ENCODE results near the gene ERC2.

Gene ERC2

DNA sequence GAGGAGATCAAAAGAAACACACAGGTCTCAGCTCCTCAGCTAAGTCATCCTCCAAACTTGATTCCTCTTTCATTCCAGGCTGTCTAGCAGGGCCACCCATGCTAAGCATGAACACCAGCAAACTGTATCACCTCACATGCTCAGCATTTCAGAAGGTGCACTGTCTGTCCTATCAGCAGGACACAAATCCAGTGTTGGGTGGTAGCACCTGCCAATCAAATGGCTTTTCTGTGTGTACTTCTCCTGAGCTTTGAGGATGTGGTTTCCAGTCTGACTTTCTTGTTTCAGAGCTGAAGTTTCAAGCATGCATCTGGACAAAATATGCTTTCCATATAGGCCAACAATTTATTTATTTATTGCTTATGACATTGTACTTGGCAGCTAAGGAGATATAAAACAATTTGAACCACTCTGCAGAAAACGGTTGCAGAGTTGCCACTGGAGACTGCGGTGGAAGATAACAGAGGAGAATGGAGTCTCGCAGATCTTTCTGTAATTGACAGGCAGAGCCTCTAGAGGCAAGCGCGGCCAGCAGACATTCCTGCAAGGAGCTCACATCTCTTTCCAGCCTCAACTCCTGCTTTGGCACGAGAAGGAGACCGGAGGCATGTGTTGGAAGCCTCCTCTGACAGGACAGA lies 814.0 kb downstream of the ERC2 start:
- no peak for DNase-seq

DNA sequence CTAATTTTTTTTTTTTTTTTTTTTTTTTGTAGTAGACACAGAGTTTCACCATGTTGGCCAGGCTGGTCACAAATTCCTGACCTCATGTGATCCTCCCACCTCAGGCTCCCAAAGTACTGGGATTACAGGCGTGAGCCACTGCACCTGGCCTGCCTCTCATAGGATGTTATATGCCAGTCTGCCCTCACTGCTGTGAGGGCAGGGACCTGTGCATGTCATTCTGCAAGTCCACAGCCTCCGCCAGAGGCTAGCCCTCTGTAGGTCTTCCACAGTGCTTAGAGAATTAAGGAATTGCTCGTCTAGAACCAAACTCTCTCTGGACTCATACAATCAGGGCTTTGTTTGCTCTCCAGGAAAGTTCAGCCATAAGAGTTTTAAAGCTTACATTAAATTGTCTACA lies 817.3 kb downstream of the ERC2 start:
- DNase-seq, result no peak

DNA sequence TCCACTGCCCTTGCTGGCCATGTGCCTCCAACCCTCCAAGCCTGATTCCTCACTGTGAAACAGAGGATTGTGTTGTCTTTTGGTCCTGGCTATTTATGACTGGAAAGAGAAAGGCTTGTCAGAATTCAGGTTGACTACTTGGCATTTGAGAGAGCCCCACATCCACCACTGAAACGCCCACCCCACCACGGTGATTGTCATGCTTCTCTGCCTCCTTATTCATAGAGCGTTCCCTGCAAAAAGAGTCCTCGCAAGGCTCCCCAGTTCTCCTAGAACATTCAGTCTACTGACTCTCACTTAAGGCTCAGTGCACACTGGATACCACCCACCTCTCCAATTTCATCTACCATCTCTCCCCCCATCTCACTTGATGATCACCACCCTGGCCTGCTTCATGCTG lies 818.3 kb downstream of the ERC2 start:
- no peak for DNase-seq

DNA sequence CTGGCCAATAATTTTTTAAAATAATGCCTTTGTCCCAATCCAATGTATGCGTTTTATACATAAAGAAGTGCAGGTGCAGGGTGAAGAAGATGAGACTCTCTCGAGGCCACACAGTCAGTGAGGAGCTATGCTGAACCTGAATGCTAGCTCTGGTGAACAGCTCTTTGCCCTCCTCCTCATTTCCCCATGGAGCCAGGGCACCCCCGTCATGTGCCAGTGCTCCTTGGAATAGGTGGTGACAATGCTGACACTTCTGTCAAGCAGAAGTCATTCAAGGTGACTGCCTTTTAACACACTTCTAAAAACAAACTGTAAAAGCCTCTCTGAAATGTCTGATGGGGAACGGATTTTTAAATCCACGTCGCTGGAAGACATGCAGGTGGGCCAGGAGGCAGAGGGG lies 818.7 kb downstream of the ERC2 start:
- no peak for DNase-seq

DNA sequence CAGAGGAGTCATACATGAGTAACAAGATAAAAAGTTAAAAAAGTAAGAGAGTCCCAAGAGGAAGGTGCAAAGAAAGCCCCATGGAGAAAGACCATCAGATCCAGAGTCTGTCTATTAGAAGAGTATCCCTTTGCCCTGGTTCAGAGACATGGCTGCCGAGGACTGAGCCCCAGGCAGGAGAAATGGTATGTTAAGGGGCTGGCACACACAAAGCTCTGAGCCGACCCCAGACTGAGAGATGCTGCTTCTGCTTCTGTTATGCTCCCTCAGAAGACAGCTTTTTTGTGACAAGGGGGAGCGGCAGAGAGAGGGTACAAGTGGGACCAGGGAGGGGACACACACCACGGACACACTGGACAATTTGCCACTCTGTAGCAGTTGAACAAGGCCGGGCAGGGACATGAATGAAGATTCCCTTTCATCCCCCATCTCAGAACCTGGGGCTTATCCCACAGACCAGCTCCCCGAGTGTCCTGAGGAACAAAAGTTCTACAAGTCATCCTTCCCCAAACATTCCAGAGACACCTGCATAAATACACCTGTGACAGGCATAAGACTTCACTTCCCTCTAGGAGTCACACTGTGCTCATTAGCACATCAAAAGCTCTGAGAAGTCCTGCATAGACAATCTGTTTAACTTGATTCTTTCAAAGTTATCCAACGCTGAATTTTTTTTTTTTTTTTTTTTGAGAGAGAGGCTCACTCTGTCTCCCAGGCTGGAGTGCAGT lies 819.5 kb downstream of the ERC2 start:
- DNase-seq, result no peak

DNA sequence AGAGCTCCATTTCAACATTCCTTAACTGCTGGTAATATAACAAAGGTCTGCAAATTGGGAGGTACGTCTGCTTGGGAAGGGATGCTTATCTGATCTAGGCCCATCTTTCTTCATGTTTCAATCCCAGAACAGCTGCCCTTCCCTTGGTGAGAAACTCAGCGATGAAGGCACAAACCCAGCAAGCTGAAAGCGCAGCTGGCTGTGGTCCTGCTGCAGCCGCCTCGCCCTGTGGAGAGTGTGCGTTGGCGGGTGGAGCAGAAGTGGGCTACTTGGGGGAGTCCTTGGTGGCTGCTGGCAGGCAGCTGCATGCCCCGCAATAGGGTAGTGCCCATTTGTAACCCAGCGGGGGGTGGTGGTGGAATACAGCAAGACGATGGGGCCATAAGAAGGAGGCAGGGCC lies 820.6 kb downstream of the ERC2 start:
- no peak for DNase-seq

DNA sequence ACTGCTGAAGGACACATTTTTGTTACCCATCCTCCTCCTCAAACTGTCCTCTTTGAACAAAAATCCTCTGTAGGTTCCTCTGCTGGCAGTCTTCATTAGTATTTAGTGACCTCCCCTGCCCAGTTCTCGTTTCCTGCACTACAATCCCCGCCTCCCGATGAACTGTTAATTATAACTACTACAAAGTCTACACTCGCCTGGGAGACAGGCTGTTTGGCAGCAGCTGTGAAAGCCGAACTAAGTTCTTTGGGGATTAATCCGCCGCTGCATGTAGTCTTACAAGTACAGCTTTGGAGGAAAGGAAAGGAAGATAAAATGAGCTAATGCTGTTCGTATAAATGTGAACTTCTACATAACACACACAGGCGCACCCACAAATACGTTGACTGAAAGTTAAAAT lies 821.2 kb downstream of the ERC2 start:
- DNase-seq, result no peak

DNA sequence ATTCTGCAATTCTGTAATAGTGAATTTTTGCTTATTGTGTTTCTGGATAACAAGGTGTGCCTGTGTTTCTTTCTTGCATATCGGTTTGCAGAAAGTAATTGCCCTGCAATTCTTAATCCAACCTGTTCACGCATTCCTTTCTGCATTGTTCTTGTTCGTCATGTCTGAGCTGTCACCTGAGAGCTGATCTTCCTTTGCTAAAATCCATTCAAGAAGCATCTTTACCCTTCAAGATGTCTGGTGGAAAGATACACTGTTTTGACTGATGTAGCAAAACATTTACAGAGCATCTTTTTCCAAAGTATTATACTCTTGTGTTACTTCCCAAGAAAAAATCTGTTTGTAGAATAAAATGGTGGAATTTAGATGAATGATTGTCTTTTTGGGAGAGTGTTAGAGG lies 822.1 kb downstream of the ERC2 start:
- no peak for DNase-seq

DNA sequence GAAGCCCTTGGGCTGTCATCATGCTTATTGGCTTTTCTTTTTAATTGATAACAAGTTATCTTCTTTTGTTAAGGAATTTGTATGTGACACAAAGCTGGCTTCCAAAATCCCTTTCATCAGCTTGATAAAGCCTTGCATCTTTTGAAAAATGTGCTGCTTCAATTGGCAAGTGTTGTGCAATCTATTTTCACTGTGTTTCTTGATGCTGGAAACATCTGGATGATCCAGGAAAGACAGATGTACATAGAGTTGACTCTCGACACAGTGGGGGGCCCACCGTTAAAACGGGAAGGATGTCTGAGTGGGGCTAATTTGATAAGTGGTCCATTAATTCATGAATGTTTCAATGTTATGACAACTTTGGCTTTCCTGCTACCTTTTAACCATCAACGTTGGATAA lies 822.8 kb downstream of the ERC2 start:
- DNase-seq, result no peak

DNA sequence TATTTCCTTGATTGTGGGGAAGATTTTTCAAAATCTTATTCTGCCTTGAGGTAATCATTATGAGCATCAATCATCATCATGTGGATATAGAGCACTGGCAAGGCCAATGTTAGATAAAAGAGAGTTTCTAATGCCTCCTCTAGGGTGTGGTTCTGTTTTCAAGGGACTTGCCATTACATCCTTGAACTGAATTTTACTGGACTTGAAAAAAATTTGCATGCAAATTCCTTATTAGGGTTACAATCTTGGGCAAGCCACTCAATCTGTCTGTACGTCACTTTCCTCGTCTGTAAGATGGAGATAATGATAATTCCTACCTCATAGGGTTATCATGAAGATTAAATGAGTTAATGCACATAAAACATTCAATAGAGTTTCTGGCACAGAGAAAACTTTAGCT lies 825.0 kb downstream of the ERC2 start:
- DNase-seq, result no peak

DNA sequence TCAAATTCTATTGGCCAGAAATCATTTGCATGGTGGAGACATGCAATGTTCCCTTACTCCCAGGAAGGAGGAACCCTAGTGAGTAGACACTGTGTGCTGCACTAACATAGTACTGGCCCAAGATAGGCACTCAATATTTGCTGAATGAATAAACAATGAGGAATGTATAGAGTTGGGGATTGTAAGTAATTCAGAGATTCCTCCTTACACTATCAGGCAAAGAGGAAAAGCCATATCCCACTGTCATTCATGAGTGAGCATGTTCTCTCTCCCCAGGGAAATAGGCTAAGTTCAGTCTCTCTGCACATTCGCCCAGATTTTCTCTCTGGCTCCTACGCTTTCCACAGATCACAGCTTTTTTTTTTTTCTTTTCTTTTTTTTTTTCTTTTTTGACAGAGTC lies 826.3 kb downstream of the ERC2 start:
- DNase-seq, result no peak

DNA sequence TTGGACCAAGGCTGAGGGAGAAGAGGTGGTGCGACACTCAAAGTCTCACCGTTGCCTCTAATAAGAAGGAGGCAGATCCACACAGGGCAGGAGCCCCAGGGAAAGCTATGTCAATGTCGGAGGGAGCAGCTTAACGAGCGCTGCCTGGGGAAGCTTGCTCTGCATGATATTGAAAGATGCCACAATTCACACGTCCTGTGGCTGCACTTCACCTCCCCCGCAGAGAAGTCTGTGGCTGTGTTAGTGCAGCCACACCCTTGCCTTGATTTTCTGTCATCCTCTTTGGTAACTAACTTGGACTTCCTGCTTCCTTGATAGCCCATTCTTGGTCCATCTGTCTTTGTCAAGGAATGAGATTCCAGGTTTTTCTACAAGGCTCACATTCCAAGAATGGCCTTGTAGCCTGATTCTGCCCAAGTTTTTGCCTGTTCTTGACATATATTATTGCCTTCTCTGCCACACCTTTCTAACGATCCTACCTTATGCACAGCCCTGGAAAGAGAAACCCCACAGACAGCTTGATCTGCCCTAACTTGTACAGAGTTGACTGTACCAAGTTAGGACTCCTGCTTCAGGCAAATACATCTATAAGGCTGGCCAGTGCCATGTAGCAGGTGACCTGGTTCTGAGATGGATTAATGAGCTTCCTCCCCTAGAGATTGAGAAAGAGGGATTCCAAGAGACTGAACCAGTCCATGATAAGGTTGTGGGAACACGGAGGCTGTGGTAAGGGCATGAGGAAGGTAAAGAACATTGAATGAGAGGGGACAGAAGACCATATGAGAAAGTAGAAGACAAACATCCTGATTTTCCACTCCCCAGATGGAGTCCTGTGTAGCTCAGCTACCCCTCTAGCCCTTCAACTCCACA lies 828.1 kb downstream of the ERC2 start:
- no peak for DNase-seq

DNA sequence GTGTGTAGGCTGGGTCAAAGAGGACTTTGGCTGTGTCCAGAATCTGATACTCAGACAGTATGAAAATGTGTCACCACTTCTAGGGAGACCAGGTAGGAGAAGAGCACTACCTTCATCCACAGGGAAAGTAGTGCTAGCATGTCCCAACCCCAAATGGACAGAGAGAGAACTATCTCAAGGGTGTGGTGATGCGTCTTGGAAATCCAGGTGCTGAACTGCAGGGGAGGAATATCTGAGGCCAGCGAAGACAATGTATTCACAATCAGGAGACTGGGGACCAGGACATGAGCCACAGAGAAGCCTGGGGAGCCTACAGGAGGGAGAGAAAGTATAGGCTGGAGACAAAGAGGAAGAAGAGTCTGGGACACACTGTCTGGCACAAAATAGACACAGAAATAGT lies 829.1 kb downstream of the ERC2 start:
- DNase-seq, result no peak

DNA sequence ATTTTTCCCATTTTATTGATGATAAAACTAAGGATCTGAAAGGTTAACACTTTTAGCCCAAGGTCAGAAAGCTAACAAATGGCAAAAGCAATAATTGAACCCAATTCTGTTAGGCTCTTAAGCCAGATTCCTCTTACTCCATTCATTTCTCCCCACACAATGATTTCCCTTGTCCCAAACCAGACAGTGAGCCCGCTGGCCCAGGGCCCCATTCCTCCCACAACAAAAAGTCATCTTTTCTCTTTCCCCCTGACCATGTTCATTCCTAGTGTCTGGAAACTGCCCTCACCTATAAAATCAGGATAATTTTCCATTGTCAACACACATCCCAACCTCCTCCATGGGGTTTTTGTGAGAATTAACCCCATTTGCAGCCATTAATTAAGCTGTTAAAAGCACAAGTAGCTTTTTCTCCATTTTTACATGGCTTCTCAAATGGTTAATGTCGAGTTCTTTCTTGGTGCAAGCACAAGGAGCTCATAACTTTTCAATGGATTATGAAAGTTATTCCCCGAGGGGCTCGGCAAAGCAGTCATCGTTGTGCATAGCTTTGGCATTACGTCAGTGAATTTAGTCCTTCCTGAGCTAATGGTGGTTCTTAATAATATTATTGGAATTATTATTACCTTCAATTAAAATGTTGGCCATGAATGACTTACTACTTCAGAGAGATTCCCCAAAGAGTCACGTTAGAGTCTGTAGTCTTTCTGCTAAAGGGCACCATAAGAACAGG lies 830.2 kb downstream of the ERC2 start:
- DNase-seq, result no peak

DNA sequence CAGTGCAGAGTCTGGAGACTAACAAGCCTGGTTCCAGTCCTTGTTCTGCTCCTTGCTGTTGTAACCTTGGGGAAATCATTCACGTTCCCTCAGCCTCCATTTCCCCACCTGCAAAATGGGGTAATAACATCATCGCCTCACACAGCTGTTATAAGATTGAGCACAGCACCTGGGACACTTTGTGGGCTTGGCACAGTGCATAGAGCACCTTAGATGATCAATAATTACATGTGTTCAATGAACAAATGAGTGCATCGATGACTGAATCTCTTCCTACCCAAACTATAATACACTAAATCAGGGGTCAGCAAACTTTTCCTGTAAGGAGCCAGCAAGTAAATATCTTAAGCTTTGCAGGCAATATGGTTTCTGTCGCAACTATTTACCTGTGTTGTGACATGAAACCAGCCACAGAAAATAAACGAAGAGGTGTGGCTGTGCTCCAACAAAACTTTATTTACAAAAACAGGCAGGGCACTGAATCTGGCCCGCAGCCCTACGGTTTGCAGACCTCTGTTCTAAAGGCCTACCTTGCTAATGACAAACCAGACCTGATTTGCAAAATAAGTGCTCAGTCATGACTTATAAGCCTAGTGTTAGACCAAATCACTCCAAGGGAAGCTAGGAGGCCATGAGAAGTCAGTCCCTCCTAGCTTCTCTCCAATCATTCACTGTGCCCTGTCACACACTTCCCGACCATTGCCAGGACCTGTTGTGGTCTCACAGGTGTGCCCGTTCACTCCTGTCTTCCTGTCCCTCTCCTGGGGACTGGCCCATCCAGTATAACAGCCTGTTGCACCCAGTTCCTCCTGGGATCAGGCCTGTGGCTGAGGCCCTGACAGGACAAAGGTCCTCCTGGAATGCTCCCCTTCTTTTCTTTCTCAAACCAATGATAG lies 831.7 kb downstream of the ERC2 start:
- DNase-seq, result no peak

DNA sequence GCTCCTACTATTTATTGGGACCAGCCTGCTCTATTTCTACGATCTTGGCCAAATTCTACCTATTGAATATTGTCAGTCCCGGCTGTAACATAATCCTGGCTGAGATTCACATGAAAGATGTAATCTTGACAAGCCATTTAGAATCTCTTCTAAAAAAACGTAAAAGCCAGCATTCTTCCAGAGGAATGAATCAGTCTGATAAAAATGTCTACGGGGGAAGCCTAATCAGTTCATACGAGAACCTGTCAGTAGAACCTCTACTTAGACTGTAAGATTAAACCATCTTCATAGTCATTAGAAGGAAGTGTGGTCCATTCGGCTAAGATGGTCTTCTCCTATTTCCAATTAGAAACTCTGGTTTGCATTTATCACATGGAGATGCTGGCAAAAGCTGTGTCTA lies 833.9 kb downstream of the ERC2 start:
- no peak for DNase-seq

DNA sequence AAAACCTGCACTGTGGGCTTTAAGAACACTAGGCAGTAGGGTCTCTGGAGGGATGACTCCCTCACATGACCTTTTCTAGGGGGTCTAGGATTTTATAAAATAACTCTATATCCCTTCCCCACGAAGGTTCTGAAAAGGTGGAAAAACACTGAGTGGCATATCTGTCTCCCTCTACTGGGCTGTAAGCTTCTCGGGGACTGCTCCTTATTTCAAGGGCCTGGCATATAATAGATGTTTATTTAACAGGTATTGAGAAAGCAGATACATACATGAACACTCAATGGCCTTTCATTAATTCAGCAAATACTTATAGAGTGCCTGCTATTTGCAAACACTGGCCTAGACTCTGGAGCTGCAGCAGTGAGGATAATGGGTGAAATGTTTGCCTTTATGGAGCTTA lies 834.9 kb downstream of the ERC2 start:
- DNase-seq, result no peak

DNA sequence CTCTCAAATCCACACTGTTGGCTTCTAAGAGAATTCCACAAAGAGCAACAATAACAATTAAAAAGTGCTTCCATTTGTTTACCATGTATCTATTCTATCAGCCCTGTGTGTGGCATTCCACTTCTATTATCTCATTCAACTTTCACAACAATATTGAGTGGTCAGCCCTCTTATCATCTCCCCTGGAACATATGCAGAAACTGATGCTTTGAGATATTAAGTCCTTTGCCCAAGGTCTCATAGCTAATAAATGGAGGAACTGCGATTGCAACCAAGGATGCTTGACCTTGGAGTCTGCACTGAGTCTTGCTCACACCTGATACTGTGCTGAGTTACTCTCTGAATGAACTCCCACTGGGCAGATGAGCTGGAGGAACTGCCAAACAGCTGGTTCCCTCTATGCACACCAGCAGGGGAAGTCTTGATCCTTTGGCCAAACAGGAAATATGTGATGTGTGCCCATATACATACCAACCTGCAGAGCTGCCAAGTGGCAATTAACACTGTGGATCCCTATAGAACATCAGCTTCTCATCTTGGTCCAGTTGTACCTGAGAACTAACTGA lies 836.4 kb downstream of the ERC2 start:
- no peak for DNase-seq

DNA sequence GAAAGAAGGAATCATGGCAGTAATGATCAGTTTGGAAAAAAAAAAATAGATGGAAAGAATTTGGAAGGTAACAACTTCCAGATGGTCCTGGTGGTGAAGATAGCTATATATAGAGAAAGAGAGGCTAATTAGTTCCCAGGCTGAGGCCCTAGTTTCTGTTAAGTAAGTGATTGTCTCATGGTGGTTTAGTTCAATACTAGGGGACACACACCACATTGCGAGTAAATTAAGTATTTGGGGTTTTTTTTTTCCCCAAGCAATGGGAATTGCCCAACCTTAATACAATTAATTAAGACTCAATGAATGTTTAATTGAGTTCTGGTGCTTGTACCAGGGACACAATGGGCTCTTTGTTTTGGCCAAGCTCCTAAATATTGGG lies 837.4 kb downstream of the ERC2 start:
- DNase-seq, result no peak

DNA sequence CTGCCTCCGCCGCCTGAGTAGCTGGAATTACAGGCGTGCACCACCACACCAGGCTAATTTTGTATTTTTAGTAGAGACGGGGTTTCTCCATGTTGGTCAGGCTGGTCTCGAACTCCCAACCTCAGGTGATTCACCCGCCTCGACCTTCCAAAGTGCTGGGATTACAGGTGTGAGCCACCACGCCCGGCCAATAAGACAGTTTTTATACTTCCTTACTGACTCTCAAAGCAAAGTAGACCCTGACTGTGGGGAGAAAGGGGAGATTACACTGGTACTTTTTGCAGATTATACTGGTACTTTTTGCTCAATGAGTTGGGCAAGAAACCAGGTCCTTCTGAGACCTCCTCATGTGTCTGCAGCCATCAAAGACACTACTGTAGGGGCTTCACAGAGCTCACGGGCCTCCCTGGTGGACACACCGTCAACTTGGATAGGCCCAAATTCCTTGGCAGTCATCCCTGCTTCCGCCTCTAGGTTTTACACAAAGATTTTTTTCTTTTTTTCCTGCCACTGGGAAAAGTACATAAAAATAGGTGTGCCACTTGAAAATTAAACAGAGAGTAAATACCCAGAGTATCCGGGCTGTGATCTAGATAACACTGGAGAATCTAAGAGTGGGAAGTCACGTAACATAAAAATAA lies 837.9 kb downstream of the ERC2 start:
- DNase-seq, result no peak

DNA sequence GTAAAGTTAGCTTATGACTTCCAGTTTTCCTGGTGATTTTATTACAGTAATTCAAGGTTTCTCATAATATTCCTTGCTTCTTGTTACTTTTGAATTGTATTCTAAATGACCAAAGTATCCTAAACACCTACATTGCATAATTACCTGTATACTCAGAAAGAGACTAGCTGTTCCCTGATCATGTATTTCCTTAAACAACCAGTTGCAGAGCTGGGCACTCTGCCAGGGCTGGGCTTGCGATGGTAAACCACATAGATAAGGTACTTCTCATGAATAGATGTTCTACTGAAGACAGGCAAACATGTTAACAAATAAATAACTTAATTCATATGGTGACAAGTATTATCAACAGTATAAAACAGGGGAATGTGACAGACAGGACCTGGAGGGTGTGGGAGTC lies 838.8 kb downstream of the ERC2 start:
- no peak for DNase-seq

DNA sequence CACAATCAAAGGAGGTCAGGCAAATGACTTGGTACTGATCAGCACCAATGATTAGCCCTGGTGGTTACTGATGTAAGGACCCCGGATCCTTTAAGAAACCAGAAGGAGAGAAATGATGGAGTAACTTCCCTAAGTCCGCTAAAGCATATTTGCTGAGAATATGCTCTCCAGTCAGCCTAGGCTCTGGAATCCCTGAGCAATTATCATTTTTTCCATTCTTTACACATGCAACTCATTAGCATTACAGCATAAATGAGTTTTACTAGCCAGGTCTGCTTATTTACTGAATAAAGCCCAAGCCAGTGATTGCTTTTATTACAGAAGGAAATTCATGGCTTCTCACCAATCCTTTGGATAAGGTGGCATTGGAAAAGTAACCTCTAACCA lies 842.0 kb downstream of the ERC2 start:
- no peak for DNase-seq
